PC-3 (cell line): ENCODE data around the gene RBPJ.

Source experiments
- EZH2 ChIP-seq: fragments of 300-600 bp; sonication (generic); IDR thresholded peaks from one replicate; pipeline ENCODE4 v1.6.1; 2017; ENCODE audit warnings: antibody characterized with exemption, mild to moderate bottlenecking, low read length; ENCODE audit not compliant: unreplicated experiment
- EZH2phosphoT487 ChIP-seq: fragments of 300-600 bp; sonication (generic); IDR thresholded peaks from 2 replicates; pipeline ENCODE4 v1.6.1; 2018; ENCODE audit warnings: mild to moderate bottlenecking, antibody characterized with exemption, low read length, borderline replicate concordance
- TF ChIP-seq, protein P1 (sequence below): fragments of 300-600 bp; sonication (generic); conservative IDR thresholded peaks from 2 replicates; pipeline ENCODE4 v1.5.1; 2017; ENCODE audit warnings: antibody characterized with exemption, low read depth, mild to moderate bottlenecking, low read length

DNA sequence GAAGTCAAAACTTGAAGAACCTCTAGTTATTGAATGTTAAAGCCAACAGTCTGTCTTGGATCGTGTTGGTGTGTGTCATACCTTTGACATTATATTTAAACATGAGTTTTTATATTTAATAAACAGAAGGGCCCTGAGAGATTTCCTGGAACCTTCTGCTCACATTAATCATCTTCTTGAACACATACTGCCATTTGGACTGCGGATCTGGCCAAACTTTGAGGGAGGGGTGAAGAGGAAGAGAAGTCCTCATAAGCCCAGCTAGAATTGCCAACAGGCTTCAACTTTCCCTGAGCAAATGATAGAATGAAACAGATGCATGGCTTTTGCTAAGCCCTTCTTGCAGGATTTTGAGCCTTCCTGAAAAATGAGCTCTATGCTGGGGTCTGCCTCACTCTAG, 142.1 kb downstream of the RBPJ start:
- TF ChIP-seq, protein P1, sequence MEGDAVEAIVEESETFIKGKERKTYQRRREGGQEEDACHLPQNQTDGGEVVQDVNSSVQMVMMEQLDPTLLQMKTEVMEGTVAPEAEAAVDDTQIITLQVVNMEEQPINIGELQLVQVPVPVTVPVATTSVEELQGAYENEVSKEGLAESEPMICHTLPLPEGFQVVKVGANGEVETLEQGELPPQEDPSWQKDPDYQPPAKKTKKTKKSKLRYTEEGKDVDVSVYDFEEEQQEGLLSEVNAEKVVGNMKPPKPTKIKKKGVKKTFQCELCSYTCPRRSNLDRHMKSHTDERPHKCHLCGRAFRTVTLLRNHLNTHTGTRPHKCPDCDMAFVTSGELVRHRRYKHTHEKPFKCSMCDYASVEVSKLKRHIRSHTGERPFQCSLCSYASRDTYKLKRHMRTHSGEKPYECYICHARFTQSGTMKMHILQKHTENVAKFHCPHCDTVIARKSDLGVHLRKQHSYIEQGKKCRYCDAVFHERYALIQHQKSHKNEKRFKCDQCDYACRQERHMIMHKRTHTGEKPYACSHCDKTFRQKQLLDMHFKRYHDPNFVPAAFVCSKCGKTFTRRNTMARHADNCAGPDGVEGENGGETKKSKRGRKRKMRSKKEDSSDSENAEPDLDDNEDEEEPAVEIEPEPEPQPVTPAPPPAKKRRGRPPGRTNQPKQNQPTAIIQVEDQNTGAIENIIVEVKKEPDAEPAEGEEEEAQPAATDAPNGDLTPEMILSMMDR: no peak
- TF ChIP-seq EZH2phosphoT487: no peak
- TF ChIP-seq EZH2: no peak
